ENCODE results near the gene TP53TG3. TPM values are rescaled to one million over a fixed set of nuclear protein-coding genes. Genes with fewer than 3 reads are reported as not detected.

Gene TP53TG3, protein sequence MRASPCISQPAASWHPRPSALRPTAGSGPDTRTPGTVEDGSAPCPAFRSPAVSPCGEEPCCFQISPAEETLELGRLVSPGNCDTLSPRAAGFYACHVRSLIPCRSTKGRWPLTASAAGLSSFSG
- total RNA-seq: 1.0 TPM in 1 of 2 replicates, not detected in the other

DNA sequence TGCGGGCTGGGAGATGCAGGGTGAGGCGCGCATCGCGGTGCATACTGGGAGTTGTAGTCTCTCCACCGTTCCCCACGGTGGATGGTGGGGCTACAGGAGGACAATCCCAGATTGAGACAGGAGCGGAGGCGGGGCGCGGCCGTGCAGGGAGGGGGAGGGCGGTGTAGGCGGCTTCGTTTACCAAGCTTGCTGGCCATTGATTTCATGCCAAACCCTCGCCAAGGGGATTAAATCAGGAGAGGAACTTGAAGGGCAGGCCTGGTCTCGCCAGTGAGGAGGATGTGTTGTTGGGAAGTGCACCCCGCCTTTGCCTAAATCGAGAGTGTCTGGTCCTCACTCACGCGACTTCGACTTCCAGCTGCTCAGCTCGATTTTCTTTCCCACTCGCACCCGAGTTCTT lies at the start of gene TP53TG3:
Gene TP53TG3 (minus strand): TSS at position 101 of the 400 bp plus-strand sequence. CDS start 68 bp downstream, at position 33.

Small RNA genes lying within 50 kb of the gene (small RNA-seq; reads per million reads assigned to genes)
- not detected for gene AC138907.6 (ENCODE audit: low replicate concordance)
